K562 (cell line): ENCODE data around the gene TECPR2. TPM values are rescaled to one million over a fixed set of nuclear protein-coding genes. Genes with fewer than 3 reads are reported as not detected.

Experiments
- BCL6 ChIP-seq: fragments of 250-450 bp; sonication (Bioruptor Pico); IDR thresholded peaks from 2 replicates; pipeline ENCODE4 v1.4.0; 2020
- CBX5 ChIP-seq: IDR thresholded peaks from 2 replicates; pipeline ENCODE4 v1.6.1; 2014; ENCODE audit warnings: low read depth, borderline replicate concordance
- COPS2 ChIP-seq: fragments of 450-650 bp; conservative IDR thresholded peaks from 2 replicates; pipeline ENCODE4 v1.6.1; 2016; ENCODE audit warnings: mild to moderate bottlenecking, moderate library complexity
- KLF10 ChIP-seq: fragments of 250-450 bp; sonication (Bioruptor Pico); IDR thresholded peaks from 2 replicates; pipeline ENCODE4 v1.6.1; 2021; ENCODE audit warnings: matching md5 sums
- MCM5 ChIP-seq: fragments of 450-650 bp; IDR thresholded peaks from 2 replicates; pipeline ENCODE4 v1.6.1; 2016; ENCODE audit warnings: low read depth
- MECOM ChIP-seq: fragments of 250-450 bp; sonication (Bioruptor Pico); IDR thresholded peaks from 2 replicates; pipeline ENCODE4 v1.8.0; 2022; ENCODE audit warnings: inconsistent platforms
- MLX ChIP-seq, 2 experiments: fragments of 450-650 bp in 1 of 2; sonication (generic) in 1 of 2; formaldehyde crosslinking; conservative IDR thresholded peaks; 2 replicates each; pipeline versions ENCODE4 v1.4.0 to v1.8.1; 2020 to 2022; ENCODE audit warnings: mild to moderate bottlenecking in 1 of 2, missing genetic modification reagents in 1 of 2
- MNT ChIP-seq, 2 experiments: fragments of 450-650 bp; conservative IDR thresholded peaks; 2 replicates each; pipeline ENCODE4 v1.6.1; 2017; ENCODE audit warnings: mild to moderate bottlenecking in 2 of 2, moderate library complexity in 2 of 2
- POLR2AphosphoS2 ChIP-seq: IDR thresholded peaks from 2 replicates; pipeline ENCODE4 v1.6.1; 2012; ENCODE audit warnings: low read length, improper control_type of control experiment
- RBM22 ChIP-seq: fragments of 200-400 bp; formaldehyde crosslinking; IDR thresholded peaks from 2 replicates; pipeline ENCODE4 v1.6.1; 2018; ENCODE audit warnings: low read length, low read depth; ENCODE audit not compliant: poor library complexity, severe bottlenecking
- RNF219 ChIP-seq: fragments of 250-450 bp; sonication (Bioruptor Pico); IDR thresholded peaks from 2 replicates; pipeline ENCODE4 v1.5.0; 2022; ENCODE audit warnings: mild to moderate bottlenecking
- TBL1XR1 ChIP-seq, 2 experiments: IDR thresholded peaks; 2 replicates each; pipeline ENCODE4 v1.6.1; 2012; ENCODE audit warnings: improper control_type of control experiment in 2 of 2, low read length in 2 of 2, mild to moderate bottlenecking in 1 of 2
- TSHZ1 ChIP-seq: fragments of 250-450 bp; sonication (Bioruptor Pico); IDR thresholded peaks from 2 replicates; pipeline ENCODE4 v1.4.0; 2020; ENCODE audit warnings: mild to moderate bottlenecking, moderate library complexity
- ZFX ChIP-seq: sonication (generic); formaldehyde crosslinking; IDR thresholded peaks from 2 replicates; pipeline ENCODE4 v1.8.0; 2022; ENCODE audit warnings: mild to moderate bottlenecking, missing genetic modification reagents, moderate library complexity
- ZNF436 ChIP-seq: fragments of 250-450, 450-650 bp; sonication (Bioruptor Pico); formaldehyde crosslinking; IDR thresholded peaks from 2 replicates; pipeline ENCODE4 v1.7.0; 2020; ENCODE audit warnings: mild to moderate bottlenecking
- ZNF699 ChIP-seq: fragments of 250-450 bp; sonication (Bioruptor Pico); IDR thresholded peaks from 2 replicates; pipeline ENCODE4 v1.8.0; 2021; ENCODE audit warnings: mild to moderate bottlenecking, moderate library complexity; ENCODE audit not compliant: insufficient replicate concordance
- ZNF766 ChIP-seq: fragments of 200-800 bp; sonication (Bioruptor generic); conservative IDR thresholded peaks from 2 replicates; pipeline ENCODE4 v1.6.1; 2016; ENCODE audit warnings: missing genetic modification characterization, missing compliant biosample characterization
- polyA plus RNA-seq, 8 experiments: library from polyadenylated mRNA; depleted of rRNA in 4 of 8; stranded (reverse) in 5 of 8; unstranded in 3 of 8; fragments of >200 nt; fragmentation: Nextera tagmentation in 2 of 8; fragmentation: Illumina TruSeq in 1 of 8; extraction: Ambion mirVana in 2 of 8; extraction: Trizol in 1 of 8; gene quantifications; 2 replicates each; pipeline versions ENCODE4 v1.2.1 to v1.2.3, GENCODE V29; 2011 to 2014; ENCODE audit warnings: inconsistent platforms in 1 of 8, missing spikeins in 1 of 8
- total RNA-seq, 7 experiments: library from RNA; depleted of rRNA in 6 of 7; stranded (reverse); fragments of >200 nt in 6 of 7; fragmentation: Illumina TruSeq in 2 of 7; extraction: Trizol in 2 of 7; gene quantifications; 2 replicates each; pipeline versions ENCODE4 v1.2.1 to v1.2.3, GENCODE V29; 2011 to 2021; ENCODE audit warnings: low replicate concordance in 1 of 7

The TECPR2 gene
- total and polyA plus RNA-seq, 9 of the 15 experiments (the other 6 are each of a cell fraction or from before 2014, with no cell fraction given), result 0.04 to 3.0 (median 0.83) TPM

- TF ChIP-seq RBM22, result no peak
- TF ChIP-seq ZNF699 (CRISPR knock-in tag), result no peak
- TF ChIP-seq ZNF436 (CRISPR knock-in tag), result no peak
- peak; percentile 6; the same call in 1 of the 2 replicates for TF ChIP-seq ZFX (CRISPR knock-in tag)
- no peak for TF ChIP-seq POLR2AphosphoS2
- TF ChIP-seq TSHZ1 (CRISPR knock-in tag), result no peak
- TF ChIP-seq MLX (CRISPR knock-in tag; conservative IDR thresholded peaks at IDR 0.05), result no peak
- TF ChIP-seq MNT (conservative IDR thresholded peaks at IDR 0.05), result no peak
- no peak for TF ChIP-seq ZNF766 (CRISPR knock-in tag)
- TF ChIP-seq COPS2, result no peak
- no peak for TF ChIP-seq TBL1XR1 (IDR thresholded peaks at IDR 0.05; ENCODE audit: low read length in 2 of 2)
- no peak for TF ChIP-seq BCL6
- no peak for TF ChIP-seq RNF219 (CRISPR knock-in tag)
- no peak for TF ChIP-seq KLF10 (CRISPR knock-in tag)
- TF ChIP-seq MCM5, result no peak
- no peak for TF ChIP-seq CBX5
- TF ChIP-seq MECOM (CRISPR knock-in tag), result no peak
These were observed 148.1 kb downstream of the TECPR2 start (continued) for GRCh38 chr14:102510616-102511520.
